Measurements from ENCODE around the gene GRIN2C. TPM values are rescaled to one million over a fixed set of nuclear protein-coding genes. Genes with fewer than 3 reads are reported as not detected.

Gene GRIN2C
- total and polyA plus RNA-seq, 2 of the 4 experiments (the other 2 are of a cell fraction) = 0.22 TPM; not detected in 1

- H3K4me1 ChIP-seq (ENCODE audit: control insufficient read depth, insufficient read depth, low read length) = peaks cover 2% of the 10 kb centered on the region; the same call in 1 of the 2 replicates
- ATAC-seq (ENCODE audit: low read depth) (no peak), DNase-seq (no peak)
- BruUV-seq (replicated peaks) = no TSS peak
- H3K79me1 ChIP-seq (ENCODE audit: low read depth in 1 of 2, low read length in 2 of 2) = no peaks in the 10 kb centered on the region
- H3K56ac ChIP-seq (ENCODE audit: extremely low read depth, insufficient read depth, low read length) = no peak overlapping the region
- TF ChIP-seq RFX5 (IDR thresholded peaks at IDR 0.05; ENCODE audit: low read depth, low read length) (no peak), SMC3 (IDR thresholded peaks at IDR 0.05; ENCODE audit: low read depth, low read length) (no peak), NFE2L2 (IDR thresholded peaks at IDR 0.05; ENCODE audit: low read depth, low read length) (no peak), MAFK (IDR thresholded peaks at IDR 0.05; ENCODE audit: low read depth, low read length) (no peak), RCOR1 (IDR thresholded peaks at IDR 0.05; ENCODE audit: insufficient replicate concordance, low read length) (no peak), FOS (IDR thresholded peaks at IDR 0.05; ENCODE audit: low read depth, low read length) (no peak), BHLHE40 (IDR thresholded peaks at IDR 0.05; ENCODE audit: low read depth, low read length) (no peak), MAZ (IDR thresholded peaks at IDR 0.05; ENCODE audit: borderline replicate concordance, low read depth, low read length) (no peak), CTCF (conservative IDR thresholded peaks at IDR 0.05; ENCODE audit: low read depth, low read length) (no peak), CHD1 (IDR thresholded peaks at IDR 0.05; ENCODE audit: low read depth, low read length) (no peak), USF2 (IDR thresholded peaks at IDR 0.05; ENCODE audit: low read depth, low read length) (no peak), CEBPB (IDR thresholded peaks at IDR 0.05; ENCODE audit: low read depth, low read length) (no peak), MXI1 (IDR thresholded peaks at IDR 0.05; ENCODE audit: borderline replicate concordance, low read depth, low read length) (no peak), RAD21 (IDR thresholded peaks at IDR 0.05; ENCODE audit: low read length) (no peak), ELK1 (IDR thresholded peaks at IDR 0.05; ENCODE audit: borderline replicate concordance, low read depth, low read length) (no peak), POLR2A (IDR thresholded peaks at IDR 0.05; ENCODE audit: low read depth, low read length) (no peak)
- H2BK5ac ChIP-seq (ENCODE audit: low read depth, low read length, poor library complexity, severe bottlenecking) = no peak overlapping the region
- no peak overlapping the region for H2BK120ac ChIP-seq (ENCODE audit: low read depth, low read length)
- H3K9me1 ChIP-seq (ENCODE audit: insufficient read depth, low read length) = no peaks in the 10 kb centered on the region
- no peak overlapping the region for H3K27ac ChIP-seq (ENCODE audit: insufficient read depth, low read length)
- H3K4ac ChIP-seq (ENCODE audit: low read depth, low read length) = no peak overlapping the region
- intact Hi-C loops (cut with micrococcal nuclease) (no loop called here), in situ Hi-C loops (cut with MboI; ENCODE audit: low sequenced_read_pairs) (no loop called here), dilution Hi-C loops (cut with HindIII; ENCODE audit: low sequenced_read_pairs, unreplicated experiment) (no loop called here)
- WGBS, 2 experiments (ENCODE audit: extremely low coverage in 2 of 2, insufficient read length in 1 of 2) = 8% methylated on average over 4 of the region's 22 CpGs; no CpG with 5 or more reads in 1 of the 2 experiments
- H3K27me3 ChIP-seq (ENCODE audit: control insufficient read depth, insufficient read depth, low read length) = peaks cover 74% of the 10 kb centered on the region
- H4K20me1 ChIP-seq (ENCODE audit: insufficient read depth, low read length) = no peaks in the 10 kb centered on the region
- H3K36me3 ChIP-seq (ENCODE audit: control insufficient read depth, insufficient read depth, low read length) = no peaks in the 10 kb centered on the region
- no peak overlapping the region for H2AFZ ChIP-seq (replicated peaks; ENCODE audit: low read length, poor library complexity)
- H3K4me2 ChIP-seq (ENCODE audit: low read depth, low read length) = no peak overlapping the region
- no peak overlapping the region for H3K14ac ChIP-seq (replicated peaks; ENCODE audit: low read depth, low read length)
- no peak overlapping the region for H3K23ac ChIP-seq (ENCODE audit: low read depth, low read length)
- POLR2A ChIA-PET (ENCODE audit: unreplicated experiment) = no interaction called here
- no peak overlapping the region for H4K91ac ChIP-seq (ENCODE audit: insufficient read depth, low read depth, low read length)
- no peak overlapping the region for H2AK9ac ChIP-seq (replicated peaks; ENCODE audit: low read depth, low read length, poor library complexity)
- no peak overlapping the region for H2BK20ac ChIP-seq (ENCODE audit: low read depth, low read length)
- no peak overlapping the region for H3K18ac ChIP-seq (ENCODE audit: low read depth, low read length)
- no peak overlapping the region for H2AK5ac ChIP-seq (ENCODE audit: low read depth, low read length)
- H3K9me3 ChIP-seq (ENCODE audit: control insufficient read depth, insufficient read depth, low read length) = no peaks in the 10 kb centered on the region
- H4K5ac ChIP-seq (ENCODE audit: low read depth, low read length) = no peak overlapping the region
- no peak overlapping the region for H4K8ac ChIP-seq (ENCODE audit: low read depth in 2 of 2, low read length in 2 of 2)
- no peak overlapping the region for H3K4me3 ChIP-seq (ENCODE audit: insufficient read depth, low read depth, low read length)
- H2BK15ac ChIP-seq (ENCODE audit: low read depth, low read length) = no peak overlapping the region
- CTCF ChIA-PET = no interaction called here
- H3K9ac ChIP-seq (ENCODE audit: low read depth, low read length) = no peak overlapping the region
Measured at GRCh38 chr17:74893936-74894671, 34.4 kb upstream of the GRIN2C start.

All from IMR-90 (cell line).